Prostate gland (tissue), 2 donors: ENCODE measurements around the gene ACVR2A. TPM values are rescaled to one million over a fixed set of nuclear protein-coding genes. Genes with fewer than 3 reads are reported as not detected.

Source experiments
- DNase-seq: peaks from one replicate; pipeline ENCODE4 v3.0.0-alpha.2; 2019; ENCODE audit warnings: low spot score
- H3K27ac ChIP-seq, 2 donors: fragments of 200-600 bp; sonication (generic); 2 replicates each; pipeline ENCODE4 v1.5.1; 2017 to 2019
- H3K27me3 ChIP-seq: fragments of 200-600 bp; sonication (generic); replicated peaks from 2 replicates; pipeline ENCODE4 v1.5.1; 2019; ENCODE audit not compliant: insufficient read depth
- H3K36me3 ChIP-seq, 2 donors: fragments of 200-600 bp; sonication (generic); 1 replicate in 1 of 2; 2 replicates in 1 of 2; pipeline versions ENCODE4 v1.5.1 to v1.8.1; 2017 to 2019
- H3K4me1 ChIP-seq: fragments of 200-600 bp; sonication (generic); replicated peaks from 2 replicates; pipeline ENCODE4 v1.5.1; 2019
- H3K4me3 ChIP-seq, 2 donors: fragments of 200-600 bp; sonication (generic); 2 replicates each; pipeline ENCODE4 v1.5.1; 2017 to 2019
- H3K9me3 ChIP-seq: fragments of 200-600 bp; sonication (generic); 2 replicates; pipeline ENCODE4 v1.5.1; 2017
- POLR2A ChIP-seq: fragments of 450-650 bp; IDR thresholded peaks from one replicate; pipeline ENCODE4 v1.6.1; 2016; ENCODE audit warnings: antibody characterized with exemption, mild to moderate bottlenecking
- POLR2AphosphoS5 ChIP-seq: sonication (generic); formaldehyde crosslinking; IDR thresholded peaks from one replicate; pipeline ENCODE4 v1.6.1; 2017; ENCODE audit warnings: antibody characterized with exemption
- WGBS: methylation state at CpG from one replicate; pipeline ENCODE4 v1.1.5; 2018; 5-methylcytosine and 5-hydroxymethylcytosine counted together
- intact Hi-C: fragments of 100-400 bp; cut with DNase I; formaldehyde crosslinking; loops from one replicate; pipeline ENCODE4 v1.14.2; 2022
- total RNA-seq, 2 donors: library from RNA; depleted of rRNA; stranded (reverse); fragments of >200 nt; gene quantifications; one replicate each; pipeline ENCODE4 v1.1.0, GENCODE V29; 2016
- TF ChIP-seq, protein P1 (sequence below), 4 experiments: fragments of 200-600 bp in 2 of 4; fragments of 450-650 bp in 2 of 4; sonication (generic) in 2 of 4; IDR thresholded peaks; 1 replicate in 3 of 4; 2 replicates in 1 of 4; pipeline ENCODE4 v1.5.1; 2016 to 2019; ENCODE audit warnings: antibody characterized with exemption in 4 of 4, mild to moderate bottlenecking in 2 of 4, moderate library complexity in 2 of 4

ACVR2A gene
- total RNA-seq, 2 donors from 2014 or later: 18.3 to 25.8 TPM

GRCh38 chr2:147810883-147811765, 33.7 kb upstream of the ACVR2A start:
- intact Hi-C loops: no loop called here
- no peak for DNase-seq
- no peak overlapping the region for H3K27ac ChIP-seq

DNA sequence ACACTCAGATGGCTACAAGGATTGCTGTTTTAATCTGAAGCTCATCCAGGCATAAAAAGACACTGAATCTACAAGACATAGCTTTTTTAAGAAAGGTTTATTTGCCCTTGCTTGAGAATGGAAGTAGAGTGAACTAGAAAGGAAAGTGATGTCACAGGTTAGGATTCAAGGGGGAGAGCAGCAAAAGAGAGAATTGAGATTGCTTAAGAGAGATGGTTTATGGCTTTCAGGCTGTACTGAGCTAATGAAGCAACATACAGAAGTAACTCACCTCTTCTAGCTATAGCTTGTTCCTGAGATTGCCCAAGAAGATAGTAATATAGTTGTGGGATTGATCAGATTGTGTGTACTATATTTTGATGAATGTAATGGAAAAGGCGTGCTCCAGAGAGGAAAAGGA, 26.1 kb upstream of the ACVR2A start:
- Histone ChIP-seq H3K27me3 (no peaks in the 10 kb centered on the region), H3K4me3 (no peak overlapping the region), H3K4me1 (no peaks in the 10 kb centered on the region), H3K9me3 (no peaks in the 10 kb centered on the region), H3K36me3 (no peaks in the 10 kb centered on the region), H3K27ac (no peak overlapping the region)
- WGBS: 100% methylated on average over 1 of the region's 1 CpG
- intact Hi-C loops: no loop called here
- no peak for TF ChIP-seq POLR2A
- TF ChIP-seq, protein P1, sequence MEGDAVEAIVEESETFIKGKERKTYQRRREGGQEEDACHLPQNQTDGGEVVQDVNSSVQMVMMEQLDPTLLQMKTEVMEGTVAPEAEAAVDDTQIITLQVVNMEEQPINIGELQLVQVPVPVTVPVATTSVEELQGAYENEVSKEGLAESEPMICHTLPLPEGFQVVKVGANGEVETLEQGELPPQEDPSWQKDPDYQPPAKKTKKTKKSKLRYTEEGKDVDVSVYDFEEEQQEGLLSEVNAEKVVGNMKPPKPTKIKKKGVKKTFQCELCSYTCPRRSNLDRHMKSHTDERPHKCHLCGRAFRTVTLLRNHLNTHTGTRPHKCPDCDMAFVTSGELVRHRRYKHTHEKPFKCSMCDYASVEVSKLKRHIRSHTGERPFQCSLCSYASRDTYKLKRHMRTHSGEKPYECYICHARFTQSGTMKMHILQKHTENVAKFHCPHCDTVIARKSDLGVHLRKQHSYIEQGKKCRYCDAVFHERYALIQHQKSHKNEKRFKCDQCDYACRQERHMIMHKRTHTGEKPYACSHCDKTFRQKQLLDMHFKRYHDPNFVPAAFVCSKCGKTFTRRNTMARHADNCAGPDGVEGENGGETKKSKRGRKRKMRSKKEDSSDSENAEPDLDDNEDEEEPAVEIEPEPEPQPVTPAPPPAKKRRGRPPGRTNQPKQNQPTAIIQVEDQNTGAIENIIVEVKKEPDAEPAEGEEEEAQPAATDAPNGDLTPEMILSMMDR (IDR thresholded peaks at IDR 0.05): no peak
- TF ChIP-seq POLR2AphosphoS5: no peak
- DNase-seq: no peak

More at GRCh38 chr2:147810883-147811765, 33.7 kb upstream of the ACVR2A start:
- no peaks in the 10 kb centered on the region for H3K9me3 ChIP-seq
- TF ChIP-seq POLR2A (no peak), POLR2AphosphoS5 (no peak)
- TF ChIP-seq, protein P1 (IDR thresholded peaks at IDR 0.05): no peak
- H3K27me3 ChIP-seq: no peaks in the 10 kb centered on the region
- no peak overlapping the region for H3K4me3 ChIP-seq
- no peaks in the 10 kb centered on the region for H3K4me1 ChIP-seq
- no peaks in the 10 kb centered on the region for H3K36me3 ChIP-seq

DNA sequence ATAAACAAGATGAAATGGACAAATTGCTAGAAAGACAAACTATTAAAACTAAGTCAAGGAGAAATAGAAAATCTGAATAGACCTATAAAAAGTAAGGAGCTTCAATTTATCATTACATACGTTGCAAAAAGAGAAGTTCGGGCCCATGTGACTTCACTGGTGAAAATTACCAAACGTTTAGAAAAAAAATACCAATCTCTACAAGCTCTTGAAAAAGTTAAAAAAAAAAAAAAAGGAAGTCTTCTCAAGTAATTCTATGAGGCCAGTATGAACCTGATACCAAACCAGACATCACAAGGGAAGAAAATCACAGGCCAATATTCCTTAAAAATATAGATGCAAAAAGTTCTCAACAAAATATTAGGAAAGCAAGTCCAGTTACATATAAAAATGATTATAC, 20.2 kb upstream of the ACVR2A start:
- no peak for DNase-seq
- 87% methylated on average over 3 of the region's 3 CpGs for WGBS
- Histone ChIP-seq H3K36me3 (no peaks in the 10 kb centered on the region), H3K4me1 (no peaks in the 10 kb centered on the region), H3K27ac (no peak overlapping the region), H3K4me3 (no peak overlapping the region), H3K27me3 (no peaks in the 10 kb centered on the region), H3K9me3 (no peaks in the 10 kb centered on the region)
- TF ChIP-seq, protein P1 (IDR thresholded peaks at IDR 0.05): no peak
- TF ChIP-seq POLR2AphosphoS5 (no peak), POLR2A (no peak)
- intact Hi-C loops: no loop called here

- H3K4me3 ChIP-seq: no peak overlapping the region
Observed at GRCh38 chr2:147826278-147827087, 18.3 kb upstream of the ACVR2A start.

More at GRCh38 chr2:147826278-147827087, 18.3 kb upstream of the ACVR2A start:
- no peaks in the 10 kb centered on the region for H3K9me3 ChIP-seq
- intact Hi-C loops: no loop called here
- TF ChIP-seq POLR2A (no peak), POLR2AphosphoS5 (no peak)
- TF ChIP-seq, protein P1 (IDR thresholded peaks at IDR 0.05): no peak
- WGBS: 94% methylated on average over 37 of the region's 41 CpGs
- no peaks in the 10 kb centered on the region for H3K36me3 ChIP-seq
- no peaks in the 10 kb centered on the region for H3K4me1 ChIP-seq
- H3K27ac ChIP-seq: no peak overlapping the region
- no peak for DNase-seq
- no peaks in the 10 kb centered on the region for H3K27me3 ChIP-seq
